BJ (cell line): Measurements from ENCODE around the gene PAGE2B. TPM values are rescaled to one million over a fixed set of nuclear protein-coding genes. Genes with fewer than 3 reads are reported as not detected.
"Not testable (repeated sequence)": the region's sequence is repeated elsewhere in the genome, so short reads cannot be mapped to it uniquely, and the experiment has no call there.

Source experiments
- CTCF ChIA-PET: fragments of 350-600 bp; formaldehyde crosslinking; extraction: SDS; loops from one replicate; lab custom pipeline; 2021; ENCODE audit warnings: antibody characterized with exemption, inconsistent platforms; lab: Yijun Ruan, JAX
- POLR2A ChIA-PET: fragments of 300-600 bp; sonication (Branson Sonifier 250); formaldehyde crosslinking; extraction: SDS; loops from one replicate; lab custom pipeline; 2021; ENCODE audit warnings: antibody characterized with exemption; lab: Charles Lee
- DNase-seq: peaks from one replicate; pipeline ENCODE4 v3.0.0-alpha.2; 2011; ENCODE audit warnings: low read depth
- H3K27me3 ChIP-seq: 2 replicates; pipeline ENCODE4 v1.6.0; 2011; ENCODE audit warnings: low read length; ENCODE audit not compliant: control insufficient read depth, insufficient read depth
- H3K36me3 ChIP-seq: 2 replicates; pipeline ENCODE4 v1.5.1; 2011; ENCODE audit warnings: low read length; ENCODE audit not compliant: control insufficient read depth, insufficient read depth
- H3K4me3 ChIP-seq: 2 replicates; pipeline ENCODE4 v1.5.1; 2011; ENCODE audit warnings: low read depth, mild to moderate bottlenecking, control low read depth, low read length
- CTCF ChIP-seq: IDR thresholded peaks from 2 replicates; pipeline ENCODE4 v1.5.1; 2011; ENCODE audit warnings: low read depth, mild to moderate bottlenecking, control low read depth, inconsistent platforms, low read length, moderate library complexity; ENCODE audit not compliant: insufficient read depth
- polyA plus RNA-seq: library from polyadenylated mRNA; depleted of rRNA; stranded (reverse); fragments of >200 nt; gene quantifications from 2 replicates; pipeline ENCODE4 v1.2.3, GENCODE V29; 2011

Gene PAGE2B
- polyA plus RNA-seq, 1 experiment, result not detected

DNA sequence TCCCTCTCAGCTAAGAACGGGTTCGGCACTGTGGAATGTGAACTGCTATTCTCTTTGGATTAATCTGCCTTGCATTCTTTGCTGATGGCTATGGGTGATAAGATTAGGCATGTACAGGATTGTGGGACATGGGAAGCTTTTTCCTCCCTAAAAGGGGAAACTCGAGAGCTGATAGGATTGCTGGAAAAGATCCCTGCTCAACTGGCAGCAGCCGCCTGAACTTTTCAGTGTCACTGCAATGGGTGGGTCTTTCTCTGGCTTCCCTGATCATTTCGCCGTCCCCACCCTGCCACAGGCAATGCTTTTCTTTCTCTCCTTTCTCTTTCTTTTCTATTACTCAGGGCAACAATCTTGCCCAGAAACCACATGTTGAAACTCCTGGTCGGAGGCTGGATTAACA is 34.5 kb downstream of the PAGE2B start:
- POLR2A ChIA-PET, result no interaction called here
- H3K36me3 ChIP-seq, result no peaks in the 10 kb centered on the region
- H3K4me3 ChIP-seq, result no peak overlapping the region
- no peak for DNase-seq
- no peaks in the 10 kb centered on the region for H3K27me3 ChIP-seq
- TF ChIP-seq CTCF, result no peak
- CTCF ChIA-PET, result no interaction called here

GRCh38 chrX:55111578-55112254 is 36.9 kb downstream of the PAGE2B start:
- POLR2A ChIA-PET, result no interaction called here
- Histone ChIP-seq H3K36me3 (no peaks in the 10 kb centered on the region), H3K27me3 (no peaks in the 10 kb centered on the region), H3K4me3 (no peak overlapping the region)
- CTCF ChIA-PET, result interaction anchor here (1.2 kb wide), 1 partner anchor 55 kb away, joined by 3 read pairs; no protein-coding TSS in a partner anchor
- no peak for DNase-seq
- no peak for TF ChIP-seq CTCF

DNA sequence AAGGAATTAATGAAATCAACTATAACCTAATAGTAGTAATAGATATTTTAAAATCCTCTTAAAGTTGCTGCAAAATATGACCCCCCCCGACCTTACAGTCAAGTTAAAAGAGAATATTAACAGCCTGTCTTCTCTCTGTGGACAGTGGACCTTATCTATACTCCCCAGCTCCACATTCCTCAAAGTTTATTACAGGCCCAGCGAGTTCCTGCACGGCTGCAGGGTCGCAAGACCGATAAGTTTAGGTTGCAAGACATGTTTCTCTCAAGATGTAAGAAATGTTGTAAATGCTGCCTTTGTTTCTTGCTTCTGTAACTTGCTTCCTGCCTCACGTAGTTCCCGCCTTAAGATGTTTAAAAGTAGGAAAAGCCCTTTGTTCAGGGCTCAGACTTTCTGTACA is 41.8 kb downstream of the PAGE2B start:
- DNase-seq, CTCF ChIA-PET, H3K27me3 ChIP-seq, H3K36me3 ChIP-seq, POLR2A ChIA-PET, H3K4me3 ChIP-seq: not testable (repeated sequence)

DNA sequence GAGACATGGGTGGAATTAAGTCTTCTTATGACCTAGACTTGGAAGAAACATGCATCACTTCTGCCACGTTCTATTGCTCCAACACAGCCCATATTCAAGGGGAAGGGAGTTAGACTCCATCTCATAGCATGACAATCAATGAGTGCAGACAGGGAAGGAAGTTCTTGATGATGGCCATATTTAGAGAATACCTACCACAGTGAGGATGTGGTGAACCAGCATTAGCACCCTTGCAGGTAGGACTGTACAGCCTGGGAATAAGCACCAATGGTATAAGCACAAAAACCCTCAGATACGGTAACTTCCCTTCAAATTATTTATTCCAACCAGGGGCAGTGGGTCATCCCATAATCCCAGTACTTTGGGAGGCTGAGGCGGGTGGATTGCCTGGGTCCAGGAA is 43.7 kb downstream of the PAGE2B start:
- POLR2A ChIA-PET, result no interaction called here
- CTCF ChIA-PET, result no interaction called here
- H3K4me3 ChIP-seq, result no peak overlapping the region
- H3K36me3 ChIP-seq, result no peaks in the 10 kb centered on the region
- peaks cover 1% of the 10 kb centered on the region; the same call in 1 of the 2 replicates for H3K27me3 ChIP-seq
- no peak for DNase-seq
- no peak for TF ChIP-seq CTCF

DNA sequence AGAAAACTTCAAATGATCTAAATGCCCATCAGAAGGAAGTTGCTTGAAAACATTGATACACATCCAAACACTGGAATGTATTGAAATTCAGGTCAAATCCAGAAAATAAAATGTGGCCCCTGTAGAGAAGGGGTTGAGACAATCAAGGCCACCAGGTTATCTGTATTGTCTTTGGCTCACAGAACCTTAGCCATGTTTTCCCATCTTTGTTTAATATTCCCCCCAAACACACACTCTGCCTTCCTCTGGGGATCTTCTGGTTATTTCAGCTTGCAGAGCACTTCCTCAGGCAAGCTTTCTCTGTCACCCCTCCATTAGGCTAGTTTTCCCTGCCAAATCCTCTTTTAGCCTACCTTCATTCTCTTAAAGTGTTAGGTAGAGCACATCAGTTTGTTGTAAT is 44.4 kb downstream of the PAGE2B start:
- DNase-seq, result no peak
- H3K4me3 ChIP-seq, result no peak overlapping the region
- H3K36me3 ChIP-seq, result no peaks in the 10 kb centered on the region
- TF ChIP-seq CTCF, result no peak
- CTCF ChIA-PET, result no interaction called here
- POLR2A ChIA-PET, result no interaction called here
- peaks cover 1% of the 10 kb centered on the region; the same call in 1 of the 2 replicates for H3K27me3 ChIP-seq

GRCh38 chrX:55119712-55120111 is 44.9 kb downstream of the PAGE2B start:
- Histone ChIP-seq H3K27me3 (peaks cover 1% of the 10 kb centered on the region; the same call in 1 of the 2 replicates), H3K4me3 (no peak overlapping the region), H3K36me3 (no peaks in the 10 kb centered on the region)
- CTCF ChIA-PET, result no interaction called here
- POLR2A ChIA-PET, result no interaction called here
- TF ChIP-seq CTCF, result no peak
- DNase-seq, result peak; percentile 17
